PFSK-1 (cell line): ENCODE data around the gene SRD5A3.

Experiments
- POLR2AphosphoS5 ChIP-seq: IDR thresholded peaks from 2 replicates; pipeline ENCODE4 v1.6.1; 2012; ENCODE audit warnings: low read depth, mild to moderate bottlenecking, control low read depth, low read length, moderate library complexity
- REST ChIP-seq, 2 experiments: IDR thresholded peaks; 2 replicates each; pipeline versions ENCODE4 v1.6.1 to v1.8.0; 2011 to 2012; ENCODE audit warnings: low read depth in 2 of 2, low read length in 2 of 2, control low read depth in 1 of 2, inconsistent platforms in 1 of 2, mild to moderate bottlenecking in 1 of 2, moderate library complexity in 1 of 2; ENCODE audit not compliant: insufficient read depth in 1 of 2
- SIN3A ChIP-seq: IDR thresholded peaks from 2 replicates; pipeline ENCODE4 v1.6.1; 2012; ENCODE audit warnings: mild to moderate bottlenecking, low read length, moderate library complexity, borderline replicate concordance; ENCODE audit not compliant: insufficient read depth
- TAF1 ChIP-seq: IDR thresholded peaks from 2 replicates; pipeline ENCODE4 v1.6.1; 2012; ENCODE audit warnings: low read length, control low read depth, borderline replicate concordance; ENCODE audit not compliant: insufficient read depth

- no peak for TF ChIP-seq POLR2AphosphoS5
- no peak for TF ChIP-seq REST (IDR thresholded peaks at IDR 0.05; ENCODE audit: insufficient read depth in 1 of 2, low read depth in 2 of 2, low read length in 2 of 2)
- no peak for TF ChIP-seq SIN3A
- no peak for TF ChIP-seq TAF1
These were observed 988 bp upstream of the SRD5A3 start for GRCh38 chr4:55345054-55345453.
